Measurements from ENCODE around the gene JPT2. TPM values are rescaled to one million over a fixed set of nuclear protein-coding genes. Genes with fewer than 3 reads are reported as not detected.
A peak's percentile ranks its signal among the peaks of the same experiment; 100 is the strongest.

The JPT2 gene
- total RNA-seq, 1 donor from 2014 or later, result 180 TPM

GRCh38 chr16:1707193-1707790 lies 29.2 kb downstream of the JPT2 start:
- no peak for DNase-seq (ENCODE audit: low spot score)
- peaks cover 18% of the 10 kb centered on the region for H3K4me1 Mint-ChIP-seq (ENCODE audit: unreplicated experiment)
- peak overlapping the region; percentile 94 for H3K4me3 Mint-ChIP-seq (ENCODE audit: unreplicated experiment)
- H3K36me3 Mint-ChIP-seq (ENCODE audit: low read depth, unreplicated experiment), result peaks cover 13% of the 10 kb centered on the region
- H3K27ac Mint-ChIP-seq (ENCODE audit: unreplicated experiment), result peak overlapping the region; percentile 36
- TF ChIP-seq, protein P1, sequence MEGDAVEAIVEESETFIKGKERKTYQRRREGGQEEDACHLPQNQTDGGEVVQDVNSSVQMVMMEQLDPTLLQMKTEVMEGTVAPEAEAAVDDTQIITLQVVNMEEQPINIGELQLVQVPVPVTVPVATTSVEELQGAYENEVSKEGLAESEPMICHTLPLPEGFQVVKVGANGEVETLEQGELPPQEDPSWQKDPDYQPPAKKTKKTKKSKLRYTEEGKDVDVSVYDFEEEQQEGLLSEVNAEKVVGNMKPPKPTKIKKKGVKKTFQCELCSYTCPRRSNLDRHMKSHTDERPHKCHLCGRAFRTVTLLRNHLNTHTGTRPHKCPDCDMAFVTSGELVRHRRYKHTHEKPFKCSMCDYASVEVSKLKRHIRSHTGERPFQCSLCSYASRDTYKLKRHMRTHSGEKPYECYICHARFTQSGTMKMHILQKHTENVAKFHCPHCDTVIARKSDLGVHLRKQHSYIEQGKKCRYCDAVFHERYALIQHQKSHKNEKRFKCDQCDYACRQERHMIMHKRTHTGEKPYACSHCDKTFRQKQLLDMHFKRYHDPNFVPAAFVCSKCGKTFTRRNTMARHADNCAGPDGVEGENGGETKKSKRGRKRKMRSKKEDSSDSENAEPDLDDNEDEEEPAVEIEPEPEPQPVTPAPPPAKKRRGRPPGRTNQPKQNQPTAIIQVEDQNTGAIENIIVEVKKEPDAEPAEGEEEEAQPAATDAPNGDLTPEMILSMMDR (IDR thresholded peaks at IDR 0.05; ENCODE audit: unreplicated experiment), result no peak
- no peaks in the 10 kb centered on the region for H3K9me3 Mint-ChIP-seq (ENCODE audit: unreplicated experiment)
- peaks cover 20% of the 10 kb centered on the region for H3K27me3 Mint-ChIP-seq (ENCODE audit: unreplicated experiment)

DNA sequence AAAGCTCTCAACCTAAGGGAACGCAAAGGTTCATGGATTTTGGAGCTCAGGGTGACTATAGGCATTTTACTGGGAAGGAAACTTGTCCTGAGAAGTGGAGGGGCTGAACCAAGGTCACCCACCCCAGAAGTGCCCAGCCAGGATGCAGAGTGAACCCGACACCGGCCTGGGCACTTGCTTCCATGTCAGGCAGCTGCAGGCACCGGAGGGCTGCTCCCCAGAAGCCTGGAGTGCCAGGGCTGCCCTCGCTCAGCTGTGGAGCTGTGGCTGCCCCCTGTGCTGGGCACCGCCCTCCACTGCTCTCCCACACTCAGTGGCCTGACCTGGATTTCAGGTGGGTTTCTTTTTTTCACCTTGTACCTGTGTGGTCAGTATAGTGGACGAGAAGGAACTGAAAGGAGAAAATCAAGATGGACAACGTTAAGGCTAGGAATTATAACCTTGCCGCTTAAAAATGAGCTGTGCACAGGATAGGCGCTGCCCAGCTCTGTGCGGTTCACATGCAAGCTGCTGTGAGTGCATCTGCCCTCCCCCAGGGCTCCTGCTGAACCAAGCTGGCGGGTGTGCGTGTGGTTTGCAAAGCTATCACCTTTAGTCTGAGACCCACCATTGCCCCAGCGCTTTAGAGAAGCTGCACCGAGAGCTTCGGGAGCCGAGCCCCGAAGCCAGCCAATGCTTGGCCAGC lies 30.1 kb downstream of the JPT2 start:
- peaks cover 8% of the 10 kb centered on the region for H3K36me3 Mint-ChIP-seq (ENCODE audit: low read depth, unreplicated experiment)
- TF ChIP-seq, protein P1 (IDR thresholded peaks at IDR 0.05; ENCODE audit: unreplicated experiment), result no peak
- no peak for DNase-seq (ENCODE audit: low spot score)
- H3K27me3 Mint-ChIP-seq (ENCODE audit: unreplicated experiment), result peaks cover 20% of the 10 kb centered on the region
- H3K4me3 Mint-ChIP-seq (ENCODE audit: unreplicated experiment), result peak overlapping the region; percentile 94
- H3K4me1 Mint-ChIP-seq (ENCODE audit: unreplicated experiment), result peaks cover 24% of the 10 kb centered on the region
- H3K27ac Mint-ChIP-seq (ENCODE audit: unreplicated experiment), result peak overlapping the region; percentile 32
- no peaks in the 10 kb centered on the region for H3K9me3 Mint-ChIP-seq (ENCODE audit: unreplicated experiment)

DNA sequence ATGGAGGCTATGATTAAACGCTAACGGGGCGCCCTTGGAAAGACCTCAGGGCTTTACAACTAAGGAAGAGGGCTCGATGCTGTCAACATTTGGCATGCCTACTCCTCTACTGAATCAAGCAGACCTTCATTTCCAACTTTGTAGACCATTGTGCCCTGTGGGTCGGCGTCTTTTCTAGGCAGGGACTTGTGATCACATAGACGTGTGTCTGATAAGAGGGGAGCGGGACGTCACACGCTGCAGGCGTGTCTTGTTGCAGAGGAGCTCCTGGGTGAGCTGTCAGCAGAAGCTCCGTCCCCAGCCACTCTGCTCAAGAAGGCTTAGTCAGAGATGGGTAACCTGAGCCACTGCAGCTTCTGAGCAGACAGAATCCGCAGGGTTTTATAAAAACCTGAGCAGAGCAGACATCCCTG lies 30.7 kb downstream of the JPT2 start:
- peaks cover 8% of the 10 kb centered on the region for H3K36me3 Mint-ChIP-seq (ENCODE audit: low read depth, unreplicated experiment)
- H3K4me3 Mint-ChIP-seq (ENCODE audit: unreplicated experiment), result no peak overlapping the region

DNA sequence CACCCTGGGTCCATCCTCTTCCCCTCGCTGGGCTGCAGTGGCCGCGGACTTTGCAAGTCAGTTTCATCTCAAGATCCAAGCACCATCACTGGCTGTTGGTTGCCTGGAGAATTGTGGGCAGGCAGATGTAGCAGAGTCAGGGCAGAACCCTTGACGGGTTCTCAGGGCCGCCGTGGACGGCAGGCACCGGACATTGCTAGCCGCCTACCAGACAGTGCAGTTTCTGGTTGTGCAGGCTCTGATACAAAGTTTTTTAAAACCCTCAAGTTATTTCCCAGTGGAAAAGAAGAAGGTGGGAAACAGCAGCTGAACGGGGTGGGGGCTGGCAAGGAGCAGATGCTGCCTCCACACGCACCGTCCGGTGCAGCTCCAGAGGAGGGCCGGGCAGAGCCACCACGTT lies 31.3 kb downstream of the JPT2 start:
- no peak overlapping the region for H3K27ac Mint-ChIP-seq (ENCODE audit: unreplicated experiment)
- no peak overlapping the region for H3K4me3 Mint-ChIP-seq (ENCODE audit: unreplicated experiment)
- peaks cover 36% of the 10 kb centered on the region for H3K4me1 Mint-ChIP-seq (ENCODE audit: unreplicated experiment)
- TF ChIP-seq, protein P1 (IDR thresholded peaks at IDR 0.05; ENCODE audit: unreplicated experiment), result no peak
- DNase-seq (ENCODE audit: low spot score), result no peak
- H3K36me3 Mint-ChIP-seq (ENCODE audit: low read depth, unreplicated experiment), result peaks cover 8% of the 10 kb centered on the region
- no peaks in the 10 kb centered on the region for H3K9me3 Mint-ChIP-seq (ENCODE audit: unreplicated experiment)
- H3K27me3 Mint-ChIP-seq (ENCODE audit: unreplicated experiment), result peaks cover 20% of the 10 kb centered on the region

More for the DNA sequence above, 30.7 kb downstream of the JPT2 start:
- peaks cover 20% of the 10 kb centered on the region for H3K27me3 Mint-ChIP-seq (ENCODE audit: unreplicated experiment)
- no peak overlapping the region for H3K27ac Mint-ChIP-seq (ENCODE audit: unreplicated experiment)
- DNase-seq (ENCODE audit: low spot score), result no peak
- no peaks in the 10 kb centered on the region for H3K9me3 Mint-ChIP-seq (ENCODE audit: unreplicated experiment)
- TF ChIP-seq, protein P1 (IDR thresholded peaks at IDR 0.05; ENCODE audit: unreplicated experiment), result no peak
- H3K4me1 Mint-ChIP-seq (ENCODE audit: unreplicated experiment), result peaks cover 30% of the 10 kb centered on the region
